ENCODE results near the gene ABCA4. TPM values are rescaled to one million over a fixed set of nuclear protein-coding genes. Genes with fewer than 3 reads are reported as not detected.
"Not testable (repeated sequence)": the region's sequence is repeated elsewhere in the genome, so short reads cannot be mapped to it uniquely, and the experiment has no call there.

ABCA4 gene
- 0.07 and 0.25 TPM in 2 replicates for total RNA-seq

- intact Hi-C loops (cut with micrococcal nuclease) = no loop called here
Observed at GRCh38 chr1:94120991-94121390, at the start of gene ABCA4. ABCA4 (minus strand) TSS chr1:94121148; CDS start chr1:94121045, 103 bp downstream.

- intact Hi-C loops (cut with micrococcal nuclease) = no loop called here
Observed at GRCh38 chr1:94169126-94169525, 48.2 kb upstream of the ABCA4 start.

- intact Hi-C loops (cut with micrococcal nuclease) = no loop called here
Observed at GRCh38 chr1:94165843-94166242, 44.9 kb upstream of the ABCA4 start.

- intact Hi-C loops (cut with micrococcal nuclease) = not testable (repeated sequence)
Observed at GRCh38 chr1:94164885-94165284, 43.9 kb upstream of the ABCA4 start.

- intact Hi-C loops (cut with micrococcal nuclease) = not testable (repeated sequence)
Observed at GRCh38 chr1:94164121-94164520, 43.2 kb upstream of the ABCA4 start.

GRCh38 chr1:94163249-94163648 lies 42.3 kb upstream of the ABCA4 start:
- intact Hi-C loops (cut with micrococcal nuclease) = not testable (repeated sequence)

- intact Hi-C loops (cut with micrococcal nuclease) = no loop called here
Observed at GRCh38 chr1:94160811-94161210, 39.9 kb upstream of the ABCA4 start.

- intact Hi-C loops (cut with micrococcal nuclease) = no loop called here
Observed at GRCh38 chr1:94156096-94156625, 35.2 kb upstream of the ABCA4 start.

GRCh38 chr1:94154989-94155388 lies 34.0 kb upstream of the ABCA4 start:
- intact Hi-C loops (cut with micrococcal nuclease) = no loop called here

- intact Hi-C loops (cut with micrococcal nuclease) = no loop called here
Observed at GRCh38 chr1:94153133-94153532, 32.2 kb upstream of the ABCA4 start.

- intact Hi-C loops (cut with micrococcal nuclease) = not testable (repeated sequence)
Observed at GRCh38 chr1:94149166-94149565, 28.2 kb upstream of the ABCA4 start.

- intact Hi-C loops (cut with micrococcal nuclease) = no loop called here
Observed at GRCh38 chr1:94146273-94146672, 25.3 kb upstream of the ABCA4 start.

GRCh38 chr1:94144836-94145235 lies 23.9 kb upstream of the ABCA4 start:
- intact Hi-C loops (cut with micrococcal nuclease) = no loop called here

- intact Hi-C loops (cut with micrococcal nuclease) = no loop called here
Observed at GRCh38 chr1:94143809-94144176, 22.8 kb upstream of the ABCA4 start.

GRCh38 chr1:94143173-94143808 lies 22.3 kb upstream of the ABCA4 start:
- intact Hi-C loops (cut with micrococcal nuclease) = no loop called here

GRCh38 chr1:94142583-94142982 lies 21.6 kb upstream of the ABCA4 start:
- intact Hi-C loops (cut with micrococcal nuclease) = no loop called here

GRCh38 chr1:94142022-94142421 lies 21.1 kb upstream of the ABCA4 start:
- intact Hi-C loops (cut with micrococcal nuclease) = no loop called here

GRCh38 chr1:94132111-94132510 lies 11.2 kb upstream of the ABCA4 start:
- intact Hi-C loops (cut with micrococcal nuclease) = no loop called here

- intact Hi-C loops (cut with micrococcal nuclease) = no loop called here
Observed at GRCh38 chr1:94130851-94131595, 10.1 kb upstream of the ABCA4 start.

- intact Hi-C loops (cut with micrococcal nuclease) = no loop called here
Observed at GRCh38 chr1:94126651-94127050, 5.7 kb upstream of the ABCA4 start.

- intact Hi-C loops (cut with micrococcal nuclease) = no loop called here
Observed at GRCh38 chr1:94125551-94126514, 4.9 kb upstream of the ABCA4 start.

- intact Hi-C loops (cut with micrococcal nuclease) = no loop called here
Observed at GRCh38 chr1:94124538-94124937, 3.6 kb upstream of the ABCA4 start.

Data from T-helper 1 cell treated with Interleukin-12 subunit alpha and Interleukin-12 subunit beta and Interleukin-4 antibody, amounts not matched to agents 30 ng/mL and 1 ng/mL, for 36 hours (primary cell).